K562 (cell line): Measurements from ENCODE around the gene TRPM6. TPM values are rescaled to one million over a fixed set of nuclear protein-coding genes. Genes with fewer than 3 reads are reported as not detected.

Experiments used
- ATAC-seq: fragments of 200-7000 bp; cut with Tn5 transposase; 3 replicates; pipeline ENCODE4 v1.9.1; 2020; ENCODE audit warnings: moderate library complexity
- BruUV-seq: library from RNA; stranded (reverse); fragments of 400-500 nt; replicated peaks from 2 replicates; lab custom pipeline; 2021; lab: Mats Ljungman, UMichigan
- CTCF ChIA-PET: fragments of 300-600 bp; formaldehyde crosslinking; extraction: SDS; loops from one replicate; lab custom pipeline; 2021; ENCODE audit warnings: low intra/inter-chr PET ratio; lab: Yijun Ruan, JAX
- POLR2A ChIA-PET: fragments of 300-600, 350-650 bp; sonication (Branson Sonifier 250); formaldehyde crosslinking; extraction: SDS; loops from one replicate; lab custom pipeline; 2021; ENCODE audit warnings: antibody characterized with exemption, inconsistent platforms; lab: Yijun Ruan, JAX
- DNase-seq, 4 experiments: peaks; one replicate each; pipeline versions ENCODE4 v3.0.0 to v3.0.0-alpha.2; 2011 to 2018; ENCODE audit warnings: low spot score in 3 of 4, mixed read lengths in 3 of 4; ENCODE audit errors: extremely low read depth in 1 of 4
- FAIRE-seq: peaks from 2 replicates; lab custom pipeline; 2011; peaks lifted over from hg19 to GRCh38; lab: Jason Lieb, UNC
- H2AFZ ChIP-seq: 2 replicates; pipeline ENCODE4 v1.6.0; 2011; ENCODE audit warnings: low read depth, low read length, control low read depth, inconsistent platforms
- H3K27ac ChIP-seq: fragments of 200-600 bp; 3 replicates; pipeline ENCODE4 v1.8.0; 2011; ENCODE audit warnings: low read depth, mild to moderate bottlenecking, control low read depth, inconsistent platforms, low read length, moderate library complexity, mixed read lengths; ENCODE audit errors: extremely low read depth
- H3K27me3 ChIP-seq, 2 experiments: fragments of 300-600 bp in 1 of 2; 2 replicates in 1 of 2; 3 replicates in 1 of 2; pipeline versions ENCODE4 v1.6.0 to v1.8.0; 2011; ENCODE audit warnings: inconsistent platforms in 2 of 2, low read length in 2 of 2, mild to moderate bottlenecking in 1 of 2, mixed read lengths in 1 of 2, moderate library complexity in 1 of 2; ENCODE audit not compliant: control insufficient read depth in 2 of 2, insufficient read depth in 2 of 2
- H3K36me3 ChIP-seq: fragments of 300-600 bp; 3 replicates; pipeline ENCODE4 v1.8.0; 2011; ENCODE audit warnings: mild to moderate bottlenecking, low read length, inconsistent platforms; ENCODE audit not compliant: control insufficient read depth, insufficient read depth
- H3K4me1 ChIP-seq, 2 experiments: fragments of 200-600 bp in 1 of 2; replicated peaks in 1 of 2; 2 replicates in 1 of 2; 3 replicates in 1 of 2; pipeline versions ENCODE4 v1.5.1 to v1.8.0; 2011; ENCODE audit warnings: inconsistent platforms in 2 of 2, low read length in 2 of 2, mild to moderate bottlenecking in 1 of 2, mixed read lengths in 1 of 2, moderate library complexity in 1 of 2; ENCODE audit not compliant: control insufficient read depth in 2 of 2, insufficient read depth in 2 of 2
- H3K4me2 ChIP-seq: 2 replicates; pipeline ENCODE4 v1.6.1; 2011; ENCODE audit warnings: low read length, control low read depth, inconsistent platforms, mixed read lengths; ENCODE audit not compliant: insufficient read depth
- H3K4me3 ChIP-seq: fragments of 200-600 bp; sonication (generic), shearing (Covaris generic); 2 replicates; pipeline ENCODE4 v1.5.1; 2016; ENCODE audit warnings: control low read depth, inconsistent platforms
- H3K79me2 ChIP-seq: fragments of 200-600 bp; 3 replicates; pipeline ENCODE4 v1.8.0; 2011; ENCODE audit warnings: low read length, inconsistent platforms; ENCODE audit not compliant: control insufficient read depth, insufficient read depth
- H3K9ac ChIP-seq, 2 experiments: 2 replicates each; pipeline versions ENCODE4 v1.6.0 to v1.6.1; 2011; ENCODE audit warnings: low read depth in 2 of 2, low read length in 2 of 2, control low read depth in 1 of 2, inconsistent platforms in 1 of 2, mild to moderate bottlenecking in 1 of 2, mixed read lengths in 1 of 2; ENCODE audit not compliant: insufficient read depth in 1 of 2
- H3K9me1 ChIP-seq: one replicate; pipeline ENCODE4 v1.6.0; 2011; ENCODE audit warnings: inconsistent platforms, mild to moderate bottlenecking, low read length, moderate library complexity; ENCODE audit not compliant: control insufficient read depth, insufficient read depth
- H3K9me3 ChIP-seq: replicated peaks from 2 replicates; pipeline ENCODE4 v1.5.1; 2011; ENCODE audit warnings: low read depth, low read length, inconsistent platforms; ENCODE audit not compliant: control insufficient read depth, insufficient read depth
- H4K20me1 ChIP-seq: replicated peaks from 2 replicates; pipeline ENCODE4 v1.6.1; 2011; ENCODE audit warnings: low read length, inconsistent platforms, mixed read lengths; ENCODE audit not compliant: control insufficient read depth, insufficient read depth
- ETS2 ChIP-seq: IDR thresholded peaks from 2 replicates; pipeline ENCODE4 v1.6.1; 2016; ENCODE audit warnings: borderline replicate concordance, missing genetic modification characterization, mild to moderate bottlenecking, moderate library complexity, missing compliant biosample characterization; ENCODE audit not compliant: poor library complexity, severe bottlenecking
- ZEB2 ChIP-seq: fragments of 450-650 bp; IDR thresholded peaks from 2 replicates; pipeline ENCODE4 v1.6.1; 2016
- ZNF311 ChIP-seq: fragments of 250-450 bp; sonication (Bioruptor Pico); IDR thresholded peaks from 2 replicates; pipeline ENCODE4 v1.4.0; 2020; ENCODE audit warnings: mild to moderate bottlenecking, moderate library complexity
- ZNF444 ChIP-seq: fragments of 250-450 bp; sonication (Bioruptor Pico); IDR thresholded peaks from 2 replicates; pipeline ENCODE4 v1.4.0; 2020; ENCODE audit warnings: mild to moderate bottlenecking, moderate library complexity
- WGBS: fragments of 100-300 bp; shearing (Covaris generic); methylation state at CpG from one replicate; pipeline ENCODE4 v1.1.6; 2016; ENCODE audit warnings: low coverage, mixed read lengths; ENCODE audit not compliant: insufficient coverage; ENCODE audit errors: missing lambda C conversion rate; 5-methylcytosine and 5-hydroxymethylcytosine counted together
- in situ Hi-C: fragments of 300-500 bp; cut with MboI; formaldehyde crosslinking; loops from 4 replicates; pipeline ENCODE4 v1.15.0; 2018; ENCODE audit warnings: inconsistent platforms, mixed read lengths
- intact Hi-C: fragments of 100-400 bp; cut with micrococcal nuclease; formaldehyde crosslinking; loops from 2 replicates; pipeline ENCODE4 v1.14.2; 2022
- polyA plus RNA-seq, 8 experiments: library from polyadenylated mRNA; depleted of rRNA in 4 of 8; stranded (reverse) in 5 of 8; unstranded in 3 of 8; fragments of >200 nt; fragmentation: Nextera tagmentation in 2 of 8; fragmentation: Illumina TruSeq in 1 of 8; extraction: Ambion mirVana in 2 of 8; extraction: Trizol in 1 of 8; gene quantifications; 2 replicates each; pipeline versions ENCODE4 v1.2.1 to v1.2.3, GENCODE V29; 2011 to 2014; ENCODE audit warnings: inconsistent platforms in 1 of 8, missing spikeins in 1 of 8
- total RNA-seq, 7 experiments: library from RNA; depleted of rRNA in 6 of 7; stranded (reverse); fragments of >200 nt in 6 of 7; fragmentation: Illumina TruSeq in 2 of 7; extraction: Trizol in 2 of 7; gene quantifications; 2 replicates each; pipeline versions ENCODE4 v1.2.1 to v1.2.3, GENCODE V29; 2011 to 2021; ENCODE audit warnings: low replicate concordance in 1 of 7
- TF ChIP-seq, protein P1 (sequence below), 2 experiments: fragments of 200-800 bp in 1 of 2; sonication (Bioruptor generic) in 1 of 2; sonication (generic) in 1 of 2; formaldehyde crosslinking in 1 of 2; IDR thresholded peaks in 1 of 2; conservative IDR thresholded peaks in 1 of 2; 2 replicates each; pipeline versions ENCODE4 v1.5.0 to v1.6.1; 2016 to 2020; ENCODE audit warnings: missing compliant biosample characterization in 1 of 2, missing genetic modification characterization in 1 of 2, missing genetic modification reagents in 1 of 2
- TF ChIP-seq, protein P2 (sequence below): fragments of 200-800 bp; sonication (Bioruptor generic); IDR thresholded peaks from 2 replicates; pipeline ENCODE4 v1.6.1; 2016; ENCODE audit warnings: missing genetic modification characterization, missing compliant biosample characterization
- TF ChIP-seq, protein P3 (sequence below), 2 experiments: fragments of 250-450 bp in 1 of 2; fragments of 450-650 bp in 1 of 2; sonication (Bioruptor Pico) in 1 of 2; IDR thresholded peaks; 2 replicates each; pipeline versions ENCODE4 v1.6.1 to v1.8.0; 2016 to 2021; ENCODE audit warnings: mild to moderate bottlenecking in 2 of 2, moderate library complexity in 2 of 2, missing compliant biosample characterization in 1 of 2, missing genetic modification characterization in 1 of 2
- TF ChIP-seq, protein P4 (sequence below): sonication (generic); formaldehyde crosslinking; IDR thresholded peaks from 2 replicates; pipeline ENCODE4 v1.8.0; 2022; ENCODE audit warnings: missing genetic modification reagents, mild to moderate bottlenecking, moderate library complexity, borderline replicate concordance

The TRPM6 gene
- total and polyA plus RNA-seq, 9 of the 15 experiments (the other 6 are each of a cell fraction or from before 2014, with no cell fraction given), result 0.03 to 0.16 (median 0.09) TPM

GRCh38 chr9:74726581-74726980 is 161.1 kb downstream of the TRPM6 start:
- no peak for DNase-seq
- H3K9ac ChIP-seq, result no peak overlapping the region
- ATAC-seq, result no peak
- CTCF ChIA-PET, result no interaction called here
- in situ Hi-C loops, result loop anchor here (25.0 kb wide), 1 partner anchor 1039 kb away; no protein-coding TSS in a partner anchor
- H4K20me1 ChIP-seq, result no peaks in the 10 kb centered on the region
- peaks cover 0 to 3% of the 10 kb centered on the region in 2 experiments; a peak in 1 of 5 replicates for H3K27me3 ChIP-seq
- no peak overlapping the region for H3K4me2 ChIP-seq
- H3K79me2 ChIP-seq, result no peaks in the 10 kb centered on the region
- H3K36me3 ChIP-seq, result no peaks in the 10 kb centered on the region
- H3K27ac ChIP-seq, result no peak overlapping the region
- no peak overlapping the region for H3K4me3 ChIP-seq
- H3K4me1 ChIP-seq, result no peaks in the 10 kb centered on the region
- BruUV-seq, result no TSS peak
- TF ChIP-seq, protein P1, sequence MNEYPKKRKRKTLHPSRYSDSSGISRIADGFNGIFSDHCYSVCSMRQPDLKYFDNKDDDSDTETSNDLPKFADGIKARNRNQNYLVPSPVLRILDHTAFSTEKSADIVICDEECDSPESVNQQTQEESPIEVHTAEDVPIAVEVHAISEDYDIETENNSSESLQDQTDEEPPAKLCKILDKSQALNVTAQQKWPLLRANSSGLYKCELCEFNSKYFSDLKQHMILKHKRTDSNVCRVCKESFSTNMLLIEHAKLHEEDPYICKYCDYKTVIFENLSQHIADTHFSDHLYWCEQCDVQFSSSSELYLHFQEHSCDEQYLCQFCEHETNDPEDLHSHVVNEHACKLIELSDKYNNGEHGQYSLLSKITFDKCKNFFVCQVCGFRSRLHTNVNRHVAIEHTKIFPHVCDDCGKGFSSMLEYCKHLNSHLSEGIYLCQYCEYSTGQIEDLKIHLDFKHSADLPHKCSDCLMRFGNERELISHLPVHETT (CRISPR knock-in tag; conservative IDR thresholded peaks at IDR 0.05 in 1 of 2, IDR thresholded peaks at IDR 0.05 in 1 of 2), result no peak
- TF ChIP-seq, protein P2, sequence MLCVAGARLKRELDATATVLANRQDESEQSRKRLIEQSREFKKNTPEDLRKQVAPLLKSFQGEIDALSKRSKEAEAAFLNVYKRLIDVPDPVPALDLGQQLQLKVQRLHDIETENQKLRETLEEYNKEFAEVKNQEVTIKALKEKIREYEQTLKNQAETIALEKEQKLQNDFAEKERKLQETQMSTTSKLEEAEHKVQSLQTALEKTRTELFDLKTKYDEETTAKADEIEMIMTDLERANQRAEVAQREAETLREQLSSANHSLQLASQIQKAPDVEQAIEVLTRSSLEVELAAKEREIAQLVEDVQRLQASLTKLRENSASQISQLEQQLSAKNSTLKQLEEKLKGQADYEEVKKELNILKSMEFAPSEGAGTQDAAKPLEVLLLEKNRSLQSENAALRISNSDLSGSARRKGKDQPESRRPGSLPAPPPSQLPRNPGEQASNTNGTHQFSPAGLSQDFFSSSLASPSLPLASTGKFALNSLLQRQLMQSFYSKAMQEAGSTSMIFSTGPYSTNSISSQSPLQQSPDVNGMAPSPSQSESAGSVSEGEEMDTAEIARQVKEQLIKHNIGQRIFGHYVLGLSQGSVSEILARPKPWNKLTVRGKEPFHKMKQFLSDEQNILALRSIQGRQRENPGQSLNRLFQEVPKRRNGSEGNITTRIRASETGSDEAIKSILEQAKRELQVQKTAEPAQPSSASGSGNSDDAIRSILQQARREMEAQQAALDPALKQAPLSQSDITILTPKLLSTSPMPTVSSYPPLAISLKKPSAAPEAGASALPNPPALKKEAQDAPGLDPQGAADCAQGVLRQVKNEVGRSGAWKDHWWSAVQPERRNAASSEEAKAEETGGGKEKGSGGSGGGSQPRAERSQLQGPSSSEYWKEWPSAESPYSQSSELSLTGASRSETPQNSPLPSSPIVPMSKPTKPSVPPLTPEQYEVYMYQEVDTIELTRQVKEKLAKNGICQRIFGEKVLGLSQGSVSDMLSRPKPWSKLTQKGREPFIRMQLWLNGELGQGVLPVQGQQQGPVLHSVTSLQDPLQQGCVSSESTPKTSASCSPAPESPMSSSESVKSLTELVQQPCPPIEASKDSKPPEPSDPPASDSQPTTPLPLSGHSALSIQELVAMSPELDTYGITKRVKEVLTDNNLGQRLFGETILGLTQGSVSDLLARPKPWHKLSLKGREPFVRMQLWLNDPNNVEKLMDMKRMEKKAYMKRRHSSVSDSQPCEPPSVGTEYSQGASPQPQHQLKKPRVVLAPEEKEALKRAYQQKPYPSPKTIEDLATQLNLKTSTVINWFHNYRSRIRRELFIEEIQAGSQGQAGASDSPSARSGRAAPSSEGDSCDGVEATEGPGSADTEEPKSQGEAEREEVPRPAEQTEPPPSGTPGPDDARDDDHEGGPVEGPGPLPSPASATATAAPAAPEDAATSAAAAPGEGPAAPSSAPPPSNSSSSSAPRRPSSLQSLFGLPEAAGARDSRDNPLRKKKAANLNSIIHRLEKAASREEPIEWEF (CRISPR knock-in tag), result no peak
- TF ChIP-seq, protein P3, sequence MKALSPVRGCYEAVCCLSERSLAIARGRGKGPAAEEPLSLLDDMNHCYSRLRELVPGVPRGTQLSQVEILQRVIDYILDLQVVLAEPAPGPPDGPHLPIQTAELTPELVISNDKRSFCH (CRISPR knock-in tag; IDR thresholded peaks at IDR 0.05), result no peak
- TF ChIP-seq, protein P3 (tag; IDR thresholded peaks at IDR 0.05), result no peak
- TF ChIP-seq ETS2 (tag) (no peak), ZEB2 (no peak), ZNF444 (no peak), ZNF311 (no peak)
- TF ChIP-seq, protein P4, sequence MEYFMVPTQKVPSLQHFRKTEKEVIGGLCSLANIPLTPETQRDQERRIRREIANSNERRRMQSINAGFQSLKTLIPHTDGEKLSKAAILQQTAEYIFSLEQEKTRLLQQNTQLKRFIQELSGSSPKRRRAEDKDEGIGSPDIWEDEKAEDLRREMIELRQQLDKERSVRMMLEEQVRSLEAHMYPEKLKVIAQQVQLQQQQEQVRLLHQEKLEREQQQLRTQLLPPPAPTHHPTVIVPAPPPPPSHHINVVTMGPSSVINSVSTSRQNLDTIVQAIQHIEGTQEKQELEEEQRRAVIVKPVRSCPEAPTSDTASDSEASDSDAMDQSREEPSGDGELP (CRISPR knock-in tag), result no peak
- TF ChIP-seq, all 486 proteins: peak for 0
- Histone ChIP-seq H3K9me3 (no peaks in the 10 kb centered on the region), H2AFZ (no peak overlapping the region), H3K9me1 (no peaks in the 10 kb centered on the region)
- POLR2A ChIA-PET, result interaction anchor here (0.6 kb wide), 1 partner anchor 1136 kb away, joined by 3 read pairs; no protein-coding TSS in a partner anchor
- intact Hi-C loops, result no loop called here
- no peak for FAIRE-seq
- WGBS, result 8% methylated on average over 2 of the region's 3 CpGs
